ENCODE measurements around the gene SGSH.
A peak's percentile ranks its signal among the peaks of the same experiment; 100 is the strongest.

SGSH gene

DNA sequence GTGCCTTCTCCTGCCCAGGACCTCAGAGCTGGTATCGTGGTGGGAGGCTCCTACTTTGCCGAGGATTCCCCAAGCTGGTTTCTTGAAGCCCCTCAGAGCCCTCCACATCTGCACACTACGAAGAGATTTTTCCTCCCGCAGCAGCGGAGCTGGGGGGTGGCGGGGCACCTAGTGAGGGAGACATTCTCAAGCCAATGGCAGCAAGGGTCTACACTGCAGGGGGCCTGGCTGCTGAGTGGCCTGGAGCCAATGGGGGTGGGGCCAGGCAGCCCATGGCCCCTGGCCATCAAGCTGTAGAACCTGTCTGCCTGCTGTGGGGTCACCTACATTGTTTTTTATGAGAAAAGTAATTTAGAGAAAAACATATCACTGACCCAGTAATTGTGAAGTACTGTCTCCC lies 5.1 kb upstream of the SGSH start:
- peak; percentile 63 for DNase-seq (ENCODE audit: low spot score)

DNA sequence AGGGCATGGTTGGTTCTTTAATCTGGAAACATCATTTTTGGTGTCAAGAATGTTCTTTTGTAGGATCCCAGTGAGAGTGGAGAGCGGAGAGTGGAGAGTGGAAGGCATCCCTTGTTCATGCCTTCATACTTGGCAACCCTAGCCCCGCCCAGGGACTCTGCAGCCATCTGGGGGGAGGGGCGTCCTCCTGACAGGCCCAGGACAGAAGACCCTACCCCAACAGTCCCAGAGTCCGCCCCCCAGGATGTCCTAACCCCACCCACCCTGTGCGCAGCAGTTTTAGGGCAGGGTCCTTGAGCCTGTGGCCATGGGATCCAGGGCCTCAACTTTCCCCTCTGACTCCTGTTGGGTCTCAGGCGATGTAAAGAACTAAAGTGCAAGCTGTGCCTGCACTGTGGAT lies 4.5 kb upstream of the SGSH start:
- DNase-seq (ENCODE audit: low spot score): no peak

DNA sequence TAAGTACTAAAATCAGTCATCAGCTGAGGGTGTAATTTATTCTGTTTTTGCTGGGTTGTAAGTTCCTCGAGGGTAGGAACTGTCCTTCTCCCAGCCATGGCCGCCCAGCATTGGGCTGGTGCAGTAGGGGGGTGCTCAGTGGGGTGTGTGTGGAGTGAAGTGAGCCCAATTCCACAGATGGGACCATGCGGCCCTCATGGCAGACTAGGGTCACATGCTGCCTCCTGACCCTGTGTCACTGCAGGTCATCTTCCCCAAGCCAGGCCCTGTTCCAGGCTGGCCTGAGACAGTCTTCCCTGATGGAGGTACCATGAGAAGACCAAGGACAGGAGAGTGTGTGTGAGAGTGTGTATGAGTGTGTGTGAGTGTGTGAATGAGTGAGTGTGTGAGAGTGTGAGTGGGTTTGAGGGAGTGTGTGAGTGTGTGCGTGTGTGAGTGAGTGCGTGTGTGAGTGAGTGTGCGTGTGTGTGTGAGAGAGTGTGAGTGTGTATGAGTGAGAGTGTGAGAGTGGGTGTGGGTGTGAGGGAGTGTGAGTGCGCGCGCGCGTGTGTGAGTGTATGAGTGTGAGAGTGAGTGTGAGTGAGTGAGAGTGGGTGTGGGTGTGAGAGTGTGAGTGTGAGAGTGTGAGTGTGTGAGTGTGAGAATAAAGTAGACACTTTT lies 3.8 kb upstream of the SGSH start:
- DNase-seq (ENCODE audit: low spot score): no peak

DNA sequence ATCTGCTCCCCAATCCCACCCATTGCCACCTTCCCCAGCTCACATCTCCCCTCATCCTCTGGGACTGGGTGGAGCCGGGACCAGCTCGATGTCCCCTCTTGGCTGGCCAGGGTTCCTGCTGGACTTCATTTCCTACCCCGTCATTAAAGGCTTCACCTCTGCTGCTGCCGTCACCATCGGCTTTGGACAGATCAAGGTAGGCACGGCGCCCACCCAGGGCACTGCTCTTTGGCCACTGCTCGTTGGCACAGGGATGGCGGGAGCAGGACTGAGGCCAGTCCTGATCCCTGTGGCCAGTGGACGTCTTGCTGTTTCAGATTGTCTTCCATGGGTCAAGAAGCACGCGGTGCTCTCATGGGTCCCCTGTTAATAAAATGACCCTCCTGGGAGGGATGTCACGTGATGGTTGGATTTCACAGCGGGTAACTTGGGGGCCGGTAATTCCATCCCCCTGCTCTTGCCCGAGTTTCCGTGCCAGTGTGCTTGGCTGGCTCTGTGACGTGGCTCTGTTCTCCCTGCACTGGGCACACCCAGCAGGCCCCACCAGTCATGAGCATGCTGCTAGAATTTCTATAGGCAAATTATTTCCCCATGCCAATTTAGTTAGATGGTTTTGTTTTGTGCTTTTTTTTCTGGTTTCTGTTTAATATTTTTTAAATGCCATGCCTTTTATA lies 3.1 kb upstream of the SGSH start:
- no peak for DNase-seq (ENCODE audit: low spot score)

DNA sequence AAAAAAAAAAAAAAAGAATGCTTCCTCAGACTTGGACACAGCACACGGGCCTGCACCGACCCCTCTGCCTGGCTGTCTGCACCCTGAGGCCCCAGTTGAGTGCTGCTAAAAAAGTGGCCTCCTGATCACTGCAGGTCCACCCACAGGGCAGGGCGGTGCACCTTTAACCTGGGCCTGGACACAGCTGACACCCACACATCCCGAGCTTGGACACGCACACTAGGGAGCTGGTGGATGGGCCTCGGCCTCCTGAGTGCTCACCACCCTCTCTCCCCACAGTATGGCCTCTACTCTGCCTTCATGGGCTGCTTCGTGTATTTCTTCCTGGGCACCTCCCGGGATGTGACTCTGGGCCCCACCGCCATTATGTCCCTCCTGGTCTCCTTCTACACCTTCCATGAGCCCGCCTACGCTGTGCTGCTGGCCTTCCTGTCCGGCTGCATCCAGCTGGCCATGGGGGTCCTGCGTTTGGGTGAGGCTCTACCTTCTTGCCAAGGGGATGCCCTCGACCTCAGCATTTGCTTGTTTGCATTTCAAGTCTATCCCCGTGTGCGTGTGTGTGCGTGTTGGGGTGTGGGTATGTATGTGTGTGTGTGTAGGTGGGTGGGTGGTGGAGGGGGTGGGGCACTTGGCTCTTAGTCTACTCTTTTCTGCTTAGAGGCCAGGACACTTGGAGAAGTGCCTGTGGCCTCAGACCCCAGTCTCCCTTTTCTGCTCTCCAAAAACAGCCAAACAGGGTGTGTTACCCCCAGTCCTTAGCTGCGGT lies 2.4 kb upstream of the SGSH start:
- no peak for DNase-seq (ENCODE audit: low spot score)

DNA sequence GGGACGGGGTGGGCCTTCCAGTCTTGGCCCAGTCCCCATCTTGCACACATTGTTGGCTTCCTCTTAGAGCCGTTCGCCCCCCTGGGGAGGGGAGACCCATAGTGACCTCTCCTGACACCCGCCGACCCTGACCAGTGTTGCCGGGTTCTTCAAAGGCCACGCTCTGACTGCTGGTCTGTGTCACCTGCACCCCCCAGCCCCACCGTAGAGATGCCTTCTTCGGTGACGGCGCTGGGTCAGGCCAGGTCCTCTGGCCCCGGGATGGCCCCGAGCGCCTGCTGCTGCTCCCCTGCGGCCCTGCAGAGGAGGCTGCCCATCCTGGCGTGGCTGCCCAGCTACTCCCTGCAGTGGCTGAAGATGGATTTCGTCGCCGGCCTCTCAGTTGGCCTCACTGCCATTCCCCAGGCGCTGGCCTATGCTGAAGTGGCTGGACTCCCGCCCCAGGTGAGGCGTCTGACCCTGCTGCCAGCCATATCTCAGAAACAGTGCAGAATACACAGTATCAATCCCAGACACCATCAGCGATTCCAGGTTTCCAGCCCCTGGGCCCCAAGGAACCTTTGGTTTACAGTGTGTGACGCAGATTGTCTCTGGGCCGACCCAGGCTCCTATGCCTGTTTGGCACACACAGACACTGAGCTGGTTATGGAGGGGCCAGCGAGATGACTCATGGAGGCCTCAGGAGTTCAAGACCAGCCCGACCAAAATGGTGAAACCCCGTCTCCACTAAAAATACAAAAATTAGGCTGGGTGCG lies 1.4 kb upstream of the SGSH start:
- no peak for DNase-seq (ENCODE audit: low spot score)

DNA sequence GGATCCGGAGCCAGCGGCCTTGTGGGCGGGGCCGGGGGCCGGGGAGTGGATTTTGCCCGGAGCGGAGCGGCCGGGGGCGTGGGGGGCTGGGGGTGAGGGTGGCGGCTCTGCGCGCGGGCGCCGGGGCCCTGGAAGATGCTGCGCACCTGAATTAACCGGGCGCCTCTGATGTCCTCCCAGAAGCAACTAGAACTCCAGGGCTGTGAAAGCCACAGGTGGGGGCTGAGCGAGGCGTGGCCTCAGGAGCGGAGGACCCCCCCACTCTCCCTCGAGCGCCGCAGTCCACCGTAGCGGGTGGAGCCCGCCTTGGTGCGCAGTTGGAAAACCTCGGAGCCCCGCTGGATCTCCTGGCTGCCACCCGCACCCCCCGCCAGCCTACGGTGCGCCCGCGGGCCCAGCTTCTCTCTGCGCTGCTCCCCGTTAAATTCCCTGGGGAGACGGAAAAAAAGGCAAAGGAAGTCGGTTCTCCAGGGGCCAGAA lies 643 bp upstream of the SGSH start:
- peak; percentile 57 for DNase-seq (ENCODE audit: low spot score)

DNA sequence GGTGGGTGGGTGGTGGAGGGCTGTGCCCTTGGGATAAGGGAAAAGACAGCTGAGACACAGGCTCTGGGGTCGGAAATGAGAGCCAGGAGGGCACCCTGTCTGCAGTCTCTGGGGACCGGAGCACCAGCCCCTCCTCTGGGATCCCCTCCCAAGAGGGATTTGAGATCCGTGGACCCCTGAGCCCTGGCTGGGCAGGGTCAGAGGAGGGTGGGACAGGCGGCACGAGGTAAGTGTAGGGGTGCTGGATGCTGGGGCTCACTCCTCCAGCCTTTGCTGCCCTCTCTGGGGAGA lies 425 bp downstream of the SGSH start:
- no peak for DNase-seq (ENCODE audit: low spot score)

DNA sequence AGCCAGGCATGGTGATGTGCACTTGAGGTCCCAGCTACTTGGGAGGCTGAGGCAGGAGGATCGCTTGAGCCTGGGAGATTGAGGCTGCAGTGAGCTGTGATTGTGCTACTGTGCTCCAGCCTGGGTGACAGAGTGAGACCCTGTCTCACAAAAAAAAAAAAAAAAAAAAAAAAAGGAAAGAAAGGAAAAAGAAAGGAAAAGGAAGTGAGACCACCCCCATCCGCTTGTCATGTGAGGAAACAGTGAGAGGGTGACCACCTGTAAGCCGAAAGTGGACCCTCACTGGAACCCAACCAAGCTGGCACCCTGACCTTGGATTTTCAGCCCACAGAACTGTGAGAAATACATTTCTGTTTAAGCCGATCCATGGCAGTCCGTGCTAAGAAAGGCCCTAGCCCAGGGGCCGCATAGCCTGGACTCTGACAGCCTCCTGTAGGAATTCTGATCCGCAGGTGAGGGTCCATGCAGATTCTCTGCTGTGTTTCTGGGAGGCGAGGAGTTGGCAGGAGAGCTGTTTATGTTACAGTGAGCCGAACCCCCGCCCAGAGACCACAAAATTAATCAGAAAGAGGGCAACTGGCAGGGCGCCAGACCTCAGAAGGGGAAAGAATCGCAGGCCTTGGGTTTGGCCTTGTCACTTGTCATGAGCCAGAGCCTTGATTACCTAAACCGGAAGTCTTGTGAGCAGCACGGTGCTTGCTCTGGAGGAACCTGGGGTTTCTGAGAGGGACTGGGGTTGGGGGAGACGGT lies 945 bp downstream of the SGSH start:
- DNase-seq (ENCODE audit: low spot score): peak; percentile 55

DNA sequence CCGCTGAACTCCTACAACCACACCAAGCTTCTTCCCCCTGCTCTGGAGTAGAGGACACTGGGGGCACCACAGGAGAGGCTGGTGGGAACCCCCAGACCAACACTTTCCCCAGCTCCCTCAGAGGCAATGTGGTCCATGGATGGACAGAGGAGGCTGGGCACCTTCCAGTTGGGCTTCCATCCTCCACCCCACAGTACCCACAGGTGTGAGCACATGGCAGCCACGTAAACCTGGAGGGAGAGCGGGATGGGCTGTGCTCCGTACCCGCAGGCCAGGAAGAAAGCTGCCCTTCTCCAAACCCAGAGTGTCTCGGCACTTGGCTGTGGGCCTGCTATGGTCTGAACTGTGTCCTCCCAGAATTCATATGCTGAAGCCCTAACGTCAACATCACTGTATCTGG lies 1.7 kb downstream of the SGSH start:
- no peak for DNase-seq (ENCODE audit: low spot score)

DNA sequence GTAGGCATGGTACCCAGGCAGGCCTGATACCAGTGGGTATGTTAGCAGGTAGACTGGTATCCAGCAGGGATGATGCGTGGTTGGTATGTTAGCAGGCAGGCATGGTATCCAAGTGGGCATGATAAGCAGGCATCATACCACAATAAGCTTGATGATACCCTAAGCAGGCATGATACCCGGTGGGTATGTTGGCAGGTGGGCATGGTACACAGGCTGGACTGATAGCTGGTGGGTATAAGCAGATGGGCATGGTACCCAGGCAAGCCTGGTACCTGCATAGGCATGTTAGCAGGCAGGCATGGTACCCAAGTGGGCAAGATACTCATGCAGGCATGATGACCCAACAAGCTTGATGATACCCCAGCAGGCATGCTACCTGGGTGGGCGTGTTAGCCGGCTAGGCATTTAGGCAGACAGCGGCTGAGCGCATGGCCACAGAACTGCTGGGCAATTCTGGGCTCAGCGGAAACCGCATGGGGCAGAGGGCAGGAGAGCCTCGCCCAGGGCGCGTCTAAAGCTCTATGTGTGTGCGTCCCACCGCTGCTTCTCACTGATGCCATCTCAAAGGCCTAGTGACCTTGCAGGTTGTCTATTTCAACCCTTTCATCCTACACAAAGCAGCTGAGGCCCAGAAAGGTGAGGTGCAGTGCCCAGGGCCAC lies 2.3 kb downstream of the SGSH start:
- no peak for DNase-seq (ENCODE audit: low spot score)

DNA sequence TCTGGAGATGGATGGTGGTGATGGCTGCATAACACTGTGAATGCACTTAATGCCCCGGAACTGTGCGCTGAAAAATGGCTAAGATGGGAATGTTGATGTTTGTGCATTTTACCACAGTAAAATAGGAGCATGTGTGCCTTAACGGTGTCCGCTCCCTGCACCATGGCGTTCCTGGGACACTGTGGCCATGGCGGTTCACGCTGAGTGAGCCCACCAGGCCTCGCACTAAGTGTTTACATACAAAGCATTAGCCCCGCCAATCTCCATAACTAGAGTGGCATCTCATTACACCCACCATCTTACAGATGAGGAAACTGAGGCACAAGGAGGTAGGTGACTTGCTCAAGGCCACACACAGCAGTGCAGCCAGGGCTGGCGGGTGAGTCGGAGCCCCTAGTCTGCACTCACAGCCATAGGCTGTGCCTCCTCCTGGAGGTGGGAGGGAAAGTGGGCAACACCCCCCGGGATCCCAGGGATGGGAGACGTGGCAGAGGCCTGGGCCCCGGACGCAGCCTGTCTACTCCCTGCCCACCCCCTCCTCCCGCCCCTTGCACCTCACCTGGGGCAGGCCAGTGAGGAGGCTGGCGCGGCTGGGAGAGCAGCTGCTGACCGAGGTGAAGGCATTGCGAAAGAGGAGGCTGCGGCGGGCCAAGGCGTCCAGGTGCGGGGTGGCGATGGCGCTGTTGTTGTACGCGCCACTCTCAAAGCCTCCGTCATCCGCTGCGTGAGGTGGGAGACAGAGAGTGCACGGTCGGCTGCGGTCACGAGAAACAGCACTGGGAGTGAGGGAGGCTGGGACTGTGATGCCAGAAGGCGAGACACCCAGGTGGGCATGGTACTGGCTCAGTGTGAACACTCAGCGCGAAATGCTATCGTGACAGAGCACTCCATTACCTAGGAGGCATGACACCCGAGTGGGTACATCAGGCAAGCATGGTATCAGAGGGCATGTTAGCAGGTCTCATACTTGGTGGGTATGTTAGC lies 3.4 kb downstream of the SGSH start:
- DNase-seq (ENCODE audit: low spot score): no peak

DNA sequence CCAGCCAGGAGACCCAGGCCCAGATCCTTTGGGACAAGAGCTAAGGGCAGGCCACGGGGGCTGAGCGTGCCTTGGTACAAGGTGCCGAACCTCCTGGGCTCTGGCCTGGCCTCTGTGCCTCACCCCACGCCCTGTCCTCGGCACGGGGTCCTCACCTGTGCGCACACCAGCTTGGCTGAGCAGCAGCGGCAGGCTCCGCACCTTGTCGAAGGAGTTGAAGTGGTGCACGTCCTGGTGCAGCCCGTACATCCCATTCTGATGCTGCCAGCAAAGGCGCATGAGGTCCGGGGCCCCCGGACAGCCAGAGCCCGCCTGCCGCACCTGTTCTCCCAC lies 5.3 kb downstream of the SGSH start:
- DNase-seq (ENCODE audit: low spot score): no peak

DNA sequence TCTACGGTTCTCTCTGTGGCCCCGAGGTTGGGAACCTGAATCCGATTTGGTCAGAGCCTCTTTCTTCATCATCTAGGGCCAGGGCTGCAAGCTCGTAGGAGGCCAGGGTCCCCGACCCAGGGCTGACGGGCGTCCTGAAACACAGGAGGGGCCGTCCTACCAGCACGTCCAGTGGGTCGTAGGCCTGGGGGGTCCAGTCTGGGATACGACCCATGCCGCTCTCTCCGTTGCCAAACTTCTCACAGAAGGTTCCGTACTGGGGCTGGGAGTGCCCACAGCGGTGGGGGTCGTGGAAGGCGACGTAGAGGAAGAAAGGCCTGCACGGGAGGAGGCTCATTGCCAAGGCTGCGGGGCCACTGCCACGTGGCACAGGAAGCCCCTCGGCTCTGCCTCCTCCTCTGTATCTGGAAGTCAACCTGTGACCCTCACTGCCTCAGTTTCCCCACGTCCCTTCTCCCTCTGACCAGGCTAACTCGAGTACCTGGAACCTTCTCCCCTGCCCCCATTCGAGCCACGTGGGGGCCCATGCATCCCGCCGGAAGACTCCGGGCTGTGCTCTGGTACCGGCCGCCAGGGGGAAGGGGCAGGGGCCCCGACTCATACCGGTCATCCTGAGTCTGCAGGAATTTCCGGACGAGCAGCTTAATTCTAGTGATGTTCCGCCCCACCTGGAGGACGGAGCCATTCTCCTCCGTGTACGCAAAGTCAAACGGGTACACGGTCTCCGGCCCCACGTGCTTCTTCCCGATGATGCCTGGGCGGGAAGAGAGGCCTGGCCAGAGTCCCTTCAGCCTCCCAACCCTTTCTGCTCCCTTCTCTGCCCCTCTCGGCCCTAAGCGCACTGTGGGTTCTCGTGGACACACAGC lies 5.9 kb downstream of the SGSH start:
- DNase-seq (ENCODE audit: low spot score): no peak

DNA sequence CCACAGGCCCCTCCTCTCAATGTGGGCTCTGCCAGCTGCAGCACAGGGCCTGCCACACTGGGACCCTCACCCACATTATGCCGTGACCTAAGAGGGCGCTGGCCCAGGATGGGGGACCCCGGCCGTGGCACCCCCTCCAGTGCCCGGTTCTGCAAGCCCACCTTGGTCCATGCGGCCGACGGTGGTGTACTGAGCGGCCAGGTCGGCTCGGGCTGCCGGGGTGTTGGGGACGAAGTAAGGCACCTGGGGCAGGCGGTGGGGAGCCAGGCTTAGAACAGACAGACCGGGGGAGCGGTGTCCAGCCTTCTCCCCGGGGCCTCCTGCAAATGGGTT lies 6.5 kb downstream of the SGSH start:
- DNase-seq (ENCODE audit: low spot score): no peak

DNA sequence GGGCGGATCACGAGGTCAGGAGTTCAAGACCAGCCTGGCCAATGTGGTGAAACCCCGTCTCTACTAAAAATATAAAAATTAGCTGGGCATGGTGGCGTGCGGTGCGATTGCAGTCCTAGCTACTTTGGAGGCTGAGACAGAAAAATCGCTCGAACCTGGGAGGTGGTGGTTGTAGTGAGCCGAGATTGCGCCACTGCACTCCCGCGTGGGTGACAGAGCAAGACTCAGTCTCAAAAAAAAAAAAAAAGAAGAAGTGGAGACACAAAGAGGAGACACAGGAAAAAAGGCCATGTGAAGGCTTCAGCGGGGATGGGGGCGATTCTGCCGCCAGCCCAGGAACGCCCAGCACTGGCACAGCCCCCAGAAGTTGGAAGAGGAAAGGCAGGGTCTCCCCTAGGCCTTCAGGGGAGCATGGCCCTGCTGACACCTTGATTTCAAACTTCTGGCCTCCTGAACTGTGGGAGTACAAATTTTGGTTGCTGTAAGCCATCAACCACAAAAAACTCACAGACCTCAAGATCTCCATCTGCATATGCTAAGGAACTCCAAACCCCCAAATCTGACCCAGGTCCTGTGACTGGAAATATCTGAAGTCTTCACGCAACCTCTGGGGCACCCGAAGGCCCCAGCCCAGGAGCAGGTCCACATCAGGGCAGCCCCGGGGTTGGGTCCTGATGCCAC lies 7.0 kb downstream of the SGSH start:
- DNase-seq (ENCODE audit: low spot score): no peak

DNA sequence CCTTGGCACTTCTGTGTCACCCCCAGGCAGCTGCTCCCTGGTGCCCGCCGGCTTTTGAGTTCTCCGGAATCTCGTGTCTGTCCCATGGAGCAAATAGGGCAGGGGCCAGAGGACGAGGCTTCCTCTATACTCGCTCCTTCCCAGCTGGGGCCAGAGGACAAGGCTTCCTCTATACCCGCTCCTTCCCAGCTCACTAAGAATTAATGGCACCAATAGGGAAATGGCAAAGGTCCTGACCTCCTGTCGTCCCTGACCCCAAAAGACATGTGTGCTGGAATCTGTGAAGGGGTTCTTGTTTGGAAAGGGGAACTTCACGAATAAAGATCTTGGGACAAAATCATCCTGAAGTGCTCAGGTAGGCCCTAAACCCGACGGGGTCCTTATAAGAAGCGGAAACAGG lies 7.6 kb downstream of the SGSH start:
- no peak for DNase-seq (ENCODE audit: low spot score)

DNA sequence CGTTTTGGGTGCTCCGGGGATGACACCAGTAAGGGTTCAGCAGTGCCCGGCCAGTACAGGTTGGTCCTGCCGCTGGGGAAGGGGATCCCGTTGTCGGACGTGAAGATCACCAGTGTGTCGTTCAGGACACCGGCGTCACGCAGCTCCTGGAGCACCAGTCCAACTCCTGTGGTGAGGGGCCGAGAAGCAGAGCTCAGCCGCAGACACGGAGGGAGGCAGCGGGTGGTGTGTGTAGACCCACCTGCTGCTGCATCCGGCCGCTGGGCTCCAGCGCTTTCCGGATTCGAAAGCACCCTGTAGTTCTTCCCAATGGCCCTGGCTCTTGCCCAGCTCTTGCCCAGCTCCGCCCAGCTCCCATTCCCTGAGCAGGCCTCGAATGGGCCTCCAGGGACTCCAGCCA lies 8.0 kb downstream of the SGSH start:
- no peak for DNase-seq (ENCODE audit: low spot score)
